NCI-H2029 treated with DMSO at 0.1 percent for 48 hours (cell line): ENCODE results near the gene DPEP3.
"Not testable (repeated sequence)": the region's sequence is repeated elsewhere in the genome, so short reads cannot be mapped to it uniquely, and the experiment has no call there.

Experiments used
- DNase-seq: peaks from one replicate; lab custom pipeline; 2025; lab: John Stamatoyannopoulos, UW

DPEP3 gene

DNA sequence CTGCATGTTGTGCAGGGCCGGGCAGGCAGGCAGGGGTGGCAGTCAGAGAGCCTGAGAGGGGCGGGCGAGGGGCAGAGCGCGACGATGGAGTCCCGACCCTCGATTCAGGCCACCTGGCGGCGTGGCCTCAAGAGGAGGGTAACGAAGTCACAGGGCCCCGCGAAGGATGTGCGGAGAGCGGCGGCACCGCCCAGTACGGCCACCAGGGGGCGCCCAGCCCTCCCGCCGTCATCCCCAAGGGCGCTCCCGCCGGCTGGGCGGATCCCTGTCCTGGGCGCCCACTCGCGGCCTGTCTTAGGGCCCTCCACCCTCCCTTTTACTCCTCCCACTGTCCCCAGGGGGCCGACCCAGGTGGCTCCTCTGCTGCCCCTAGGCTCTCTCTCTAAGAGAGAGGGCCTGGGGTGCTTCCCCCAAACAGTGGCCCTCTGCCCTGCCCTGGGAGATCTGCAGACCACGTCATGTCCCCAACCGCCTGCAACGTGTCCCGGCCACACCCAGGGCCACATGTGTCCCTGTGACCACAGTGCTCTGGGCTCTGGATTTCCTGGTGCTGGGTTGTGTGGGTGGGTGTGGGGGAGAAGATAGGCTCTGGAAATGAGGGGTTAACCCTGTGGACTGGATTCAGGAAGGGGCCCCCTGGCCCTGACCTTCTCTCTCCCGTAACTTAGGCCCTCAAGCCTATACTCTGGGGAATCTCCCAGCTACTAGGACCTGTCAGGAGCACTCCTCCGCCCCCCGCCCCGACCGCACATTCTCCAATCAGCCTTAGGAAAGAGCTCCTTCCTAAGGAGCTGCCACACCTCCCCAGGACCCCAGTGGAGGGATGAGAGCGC is 13.1 kb upstream of the DPEP3 start:
- DNase-seq: no peak

GRCh38 chr16:67992661-67993206 is 12.4 kb upstream of the DPEP3 start:
- no peak for DNase-seq

GRCh38 chr16:67990018-67990386 is 9.7 kb upstream of the DPEP3 start:
- no peak for DNase-seq

DNA sequence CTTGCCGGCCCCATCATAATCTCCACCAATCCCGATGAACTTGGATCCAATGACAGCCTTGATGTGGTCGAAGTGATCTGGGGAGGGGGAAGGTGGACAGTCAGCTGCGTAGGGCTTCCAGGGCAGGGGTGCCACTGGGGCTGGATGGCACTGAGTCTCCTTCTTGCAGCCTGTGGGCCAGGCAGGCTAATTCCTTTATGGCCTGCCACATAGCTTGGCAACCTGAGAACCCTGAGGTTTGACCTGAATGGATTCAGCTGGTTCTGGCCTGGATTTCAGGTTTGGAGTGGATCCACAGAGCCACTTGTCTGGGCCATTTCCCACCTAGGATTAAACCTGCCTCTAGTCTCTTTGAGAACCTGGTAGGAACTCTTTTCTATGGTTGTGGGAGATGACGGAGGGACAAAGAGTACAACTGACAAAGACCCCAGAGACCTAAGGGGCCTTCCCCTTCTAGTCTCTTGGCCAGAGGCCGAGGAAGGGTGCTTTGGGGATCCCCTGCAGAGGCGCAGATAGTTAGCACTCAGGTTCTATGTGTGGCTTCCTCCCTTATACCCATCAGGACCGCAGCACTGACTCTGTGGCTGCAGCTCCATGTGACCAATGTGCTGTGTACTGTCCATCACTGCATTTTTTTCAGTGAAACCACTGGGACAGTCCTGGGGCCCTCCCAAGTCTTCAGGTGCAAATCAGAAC is 9.2 kb upstream of the DPEP3 start:
- no peak for DNase-seq

- no peak for DNase-seq
Measured at GRCh38 chr16:67988675-67989074, 8.4 kb upstream of the DPEP3 start.

DNA sequence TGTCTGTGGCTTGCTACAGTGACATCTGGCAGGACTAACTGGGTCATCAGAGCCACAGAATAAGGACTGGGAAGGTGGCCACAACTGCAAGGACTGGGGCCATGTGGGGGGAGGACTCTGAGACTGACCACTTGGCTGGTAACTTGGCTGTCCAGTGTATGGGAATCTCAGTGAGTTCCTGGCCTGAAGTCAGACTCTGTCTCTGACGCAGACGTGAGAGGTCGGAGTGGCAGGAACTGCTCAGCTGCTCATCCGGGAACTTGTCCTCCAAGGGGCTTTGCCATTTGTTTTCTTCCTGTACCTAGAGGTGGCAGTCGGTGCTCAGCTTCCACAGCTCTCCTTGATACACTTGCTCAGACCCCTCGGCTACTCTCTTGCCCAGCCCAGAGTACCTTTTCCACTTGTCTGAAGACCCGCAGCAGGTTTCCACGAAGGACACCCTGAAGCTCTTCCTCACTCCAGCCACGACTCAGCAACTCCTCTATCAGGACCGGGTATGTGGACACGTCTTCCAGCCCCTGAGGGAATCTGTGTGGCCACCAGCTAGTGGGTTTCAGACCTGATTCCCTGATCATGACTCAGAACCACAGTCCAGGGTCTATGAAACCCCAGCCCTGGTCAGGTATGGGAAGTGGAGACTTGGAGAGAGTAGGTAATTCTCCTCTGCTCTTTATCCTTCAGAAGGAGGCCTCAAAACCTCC is 7.3 kb upstream of the DPEP3 start:
- DNase-seq: no peak

- no peak for DNase-seq
Measured at GRCh38 chr16:67986949-67987348, 6.7 kb upstream of the DPEP3 start.

- DNase-seq: no peak
Measured at GRCh38 chr16:67982011-67982696, 1.9 kb upstream of the DPEP3 start.

DNA sequence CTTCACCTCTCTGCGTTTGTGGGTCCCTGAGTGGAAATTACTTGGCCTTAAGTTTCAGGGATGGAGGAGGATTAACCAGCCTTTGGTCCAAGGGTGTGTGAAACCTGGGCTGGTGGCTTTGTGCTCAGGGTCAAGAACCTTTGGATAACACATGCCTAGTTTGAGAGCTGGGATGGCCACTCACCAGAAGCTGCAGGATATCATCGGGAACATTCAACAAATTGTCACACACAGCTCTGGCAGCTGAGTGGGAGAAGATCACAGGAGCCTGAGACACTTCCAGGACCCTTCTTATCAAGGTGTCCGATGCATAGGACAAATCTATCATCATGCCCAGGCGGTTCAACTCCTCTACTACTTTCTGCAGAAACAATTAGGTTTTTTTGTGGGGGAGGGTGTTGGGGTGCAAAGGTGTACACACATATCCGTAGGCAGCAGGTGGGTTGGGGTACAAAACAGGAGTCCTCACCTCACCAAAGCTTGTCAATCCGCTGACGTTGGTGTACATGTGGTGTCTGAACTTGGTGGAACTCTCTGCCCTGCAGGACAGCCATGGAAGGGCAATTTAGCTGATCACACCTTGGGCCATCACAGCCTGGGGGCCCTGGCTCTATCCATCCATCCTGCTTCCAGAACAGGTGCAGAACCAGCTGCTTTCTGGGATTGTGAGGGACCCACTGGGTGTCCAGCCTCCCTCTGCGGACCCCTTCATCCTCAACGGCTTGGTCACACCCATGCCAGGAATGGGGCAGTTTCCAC is 2.7 kb downstream of the DPEP3 start:
- DNase-seq: no peak

DNA sequence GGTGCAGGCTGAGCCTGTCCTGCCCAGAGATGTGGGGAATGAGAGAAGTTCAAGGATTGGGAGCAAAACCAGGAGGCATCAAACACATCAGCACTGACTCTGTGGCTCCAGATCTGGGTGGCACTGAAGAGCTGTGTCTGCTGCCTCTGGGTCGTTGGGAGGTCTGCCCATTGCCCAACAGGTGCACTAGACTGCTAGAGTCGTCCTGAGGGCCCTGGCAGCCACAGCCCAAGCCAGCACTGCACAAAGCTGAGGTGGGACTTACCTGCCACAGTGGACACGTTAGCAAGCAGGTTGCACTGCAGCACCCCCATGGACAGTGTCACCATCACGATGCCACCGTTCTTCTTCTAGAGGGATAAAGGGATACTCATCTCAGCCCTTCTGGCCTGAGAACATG is 3.3 kb downstream of the DPEP3 start:
- no peak for DNase-seq

DNA sequence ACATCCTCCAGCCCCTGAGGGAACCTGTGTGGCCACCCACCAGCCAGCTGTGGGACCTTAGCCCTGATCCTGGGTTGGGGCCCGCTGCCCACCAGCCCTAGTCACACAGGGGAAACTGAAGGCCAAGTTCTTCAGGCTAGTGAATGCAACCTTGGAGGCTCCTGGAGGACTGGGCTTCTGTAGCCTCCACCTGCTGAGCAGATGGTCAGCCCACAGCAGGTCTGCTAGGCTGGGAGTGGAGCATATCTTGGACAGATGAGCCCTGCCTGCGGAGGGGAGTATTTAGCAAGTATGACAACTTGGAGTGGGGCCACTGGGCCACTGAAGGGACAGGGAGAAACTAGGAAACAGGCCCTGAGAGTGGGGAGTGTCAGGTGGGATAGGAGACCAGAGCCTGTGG is 4.1 kb downstream of the DPEP3 start:
- no peak for DNase-seq

- no peak for DNase-seq
Measured at GRCh38 chr16:67975321-67976105, 4.8 kb downstream of the DPEP3 start.

DNA sequence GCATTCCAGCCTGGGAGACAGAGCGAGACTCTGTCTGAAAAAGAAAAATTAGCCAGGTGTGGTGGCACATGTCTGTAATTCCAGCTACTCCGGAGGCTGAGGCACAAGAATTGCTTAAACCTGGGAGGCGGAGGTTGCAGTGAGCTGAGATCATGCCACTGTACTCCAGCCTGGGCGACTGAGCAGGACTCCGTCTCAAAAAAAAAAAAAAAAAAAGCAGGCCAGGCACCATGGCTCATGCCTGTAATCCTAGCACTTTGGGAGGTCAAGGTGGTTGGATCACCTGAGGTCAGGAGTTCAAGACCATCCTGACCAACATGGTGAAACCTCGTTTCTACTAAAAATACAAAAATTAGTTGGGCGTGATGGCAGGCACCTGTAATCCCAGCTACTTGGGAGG is 8.0 kb downstream of the DPEP3 start:
- not testable (repeated sequence) for DNase-seq

DNA sequence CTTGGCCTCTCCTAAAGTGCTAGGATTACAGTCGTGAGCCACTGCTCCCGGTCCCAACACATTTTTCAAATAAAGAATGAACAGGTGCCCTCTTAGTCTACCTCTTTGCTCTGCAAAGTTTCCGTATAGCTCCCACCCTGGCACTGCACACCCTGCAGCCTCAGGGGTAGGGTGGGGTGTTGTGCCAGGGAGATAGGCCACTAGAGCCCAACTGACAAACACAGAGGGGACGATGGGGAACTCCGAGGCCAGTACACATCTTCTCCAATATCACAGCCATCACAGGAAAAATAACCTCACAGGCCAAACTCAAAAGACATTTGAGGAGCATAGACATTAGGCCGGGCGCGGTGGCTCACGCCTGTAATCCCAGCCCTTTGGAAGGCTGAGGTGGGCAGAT is 9.2 kb downstream of the DPEP3 start:
- no peak for DNase-seq

- DNase-seq: no peak
Measured at GRCh38 chr16:67969254-67970039, 10.9 kb downstream of the DPEP3 start.

DNA sequence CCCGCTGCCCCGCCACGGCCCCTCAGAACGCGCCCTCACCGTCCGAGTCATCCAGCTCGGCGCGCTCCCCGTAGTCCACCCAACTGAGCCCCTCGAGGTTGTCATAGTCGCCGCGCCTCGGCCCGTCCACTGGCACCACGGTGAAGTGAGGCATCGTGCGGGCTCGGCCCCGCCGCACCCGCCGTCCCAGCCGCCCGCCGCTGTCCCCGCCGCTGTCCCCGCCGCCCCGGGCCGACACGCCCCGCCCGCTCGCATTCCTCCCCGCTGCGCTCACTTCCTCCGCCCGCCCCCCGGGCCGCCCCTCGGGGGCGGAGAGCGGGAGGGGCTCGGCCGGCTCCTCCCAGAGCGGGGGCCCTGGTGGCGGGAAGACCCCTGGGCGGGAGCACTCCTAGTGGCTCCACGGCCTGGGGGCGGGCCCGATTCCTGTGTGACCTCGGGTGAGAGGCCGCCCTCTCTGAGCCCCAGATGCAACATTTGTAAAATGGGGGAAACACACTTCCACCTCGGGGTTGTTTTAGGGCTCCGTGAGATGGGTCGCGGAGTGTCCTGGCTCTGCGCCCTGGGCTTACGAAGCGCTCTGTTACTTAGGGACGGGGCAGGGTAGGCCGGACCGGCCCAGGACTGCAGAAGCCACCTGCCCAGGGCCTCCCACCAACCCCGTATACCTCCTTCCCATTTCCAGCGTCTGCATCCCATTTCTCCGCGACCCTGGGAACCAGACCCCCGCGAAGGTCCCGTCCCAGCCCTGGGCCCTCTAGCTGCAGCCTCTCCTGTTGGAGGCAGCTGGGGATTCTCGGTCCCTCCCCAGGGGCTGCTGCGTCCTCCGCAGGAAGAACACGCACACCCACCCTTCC is 11.7 kb downstream of the DPEP3 start, which contains the start of gene SLC12A4:
Gene SLC12A4, minus strand, starts transcription at position 238 of the 854 bp plus-strand sequence. Its CDS starts 84 bp downstream, at position 154.
- DNase-seq: no peak

DNA sequence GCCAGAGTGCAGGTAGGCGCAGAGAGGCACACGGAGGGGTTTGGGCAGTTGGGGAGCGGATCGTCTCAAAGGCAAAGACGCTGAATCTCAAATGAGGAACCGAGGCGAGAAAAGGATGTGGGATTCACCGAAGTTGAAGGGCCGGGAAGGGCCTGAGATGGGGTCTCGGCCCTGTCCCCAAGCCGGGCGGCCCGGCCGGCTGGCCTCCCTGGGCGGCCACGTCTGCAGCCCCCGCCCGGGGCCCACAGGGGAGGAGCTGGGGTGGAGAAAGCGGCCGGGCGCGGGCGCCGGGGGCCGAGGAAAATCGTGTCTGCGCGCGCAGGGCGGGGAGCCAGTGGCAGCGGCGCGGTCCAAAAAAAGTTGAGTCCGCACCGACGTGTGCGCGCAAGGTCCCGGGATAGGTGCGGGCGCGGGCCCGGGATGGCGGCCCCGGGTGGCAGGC is 12.3 kb downstream of the DPEP3 start:
- DNase-seq: no peak

GRCh38 chr16:67967183-67967957 is 12.9 kb downstream of the DPEP3 start:
- no peak for DNase-seq
